Measurements from ENCODE around the gene SLC6A8. TPM values are rescaled to one million over a fixed set of nuclear protein-coding genes. Genes with fewer than 3 reads are reported as not detected.

SLC6A8 gene
- total RNA-seq, 6 donors from 2014 or later = 3.9 to 8.1 (median 6.1) TPM

DNA sequence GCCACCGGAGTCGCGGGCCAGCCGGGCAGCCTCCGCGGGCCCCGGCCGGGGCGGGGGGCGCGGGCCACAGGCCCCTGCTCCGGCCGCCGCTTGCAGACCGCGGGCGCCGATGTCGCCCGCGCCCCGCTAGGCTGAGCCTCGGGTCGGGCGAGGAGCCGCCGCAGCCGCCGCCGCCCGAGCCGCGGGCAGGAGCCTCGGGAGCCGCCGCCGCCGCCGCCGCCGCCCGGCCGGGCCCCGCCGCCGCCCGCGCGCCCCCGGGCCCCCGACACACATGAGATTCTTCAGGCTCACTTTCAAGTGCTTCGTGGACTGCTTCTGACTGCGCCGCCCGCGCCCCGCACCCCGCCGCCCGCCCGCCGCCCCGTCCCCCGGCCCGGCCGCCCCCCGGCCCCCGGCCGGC, 345 bp downstream of the SLC6A8 start:
- no peaks in the 10 kb centered on the region for H3K27me3 ChIP-seq
- H3K4me1 ChIP-seq = peaks cover 0 to 15% (median 2%) of the 10 kb centered on the region in 4 donors
- peak in 1 of 2 donors; percentile 70 for DNase-seq
- H3K9me3 ChIP-seq = peaks cover 0 to 9% (median 0%) of the 10 kb centered on the region in 4 donors
- no peak for ATAC-seq (ENCODE audit: low FRiP score in 2 of 2)
- no peaks in the 10 kb centered on the region for H3K36me3 ChIP-seq
- TF ChIP-seq, protein P1, sequence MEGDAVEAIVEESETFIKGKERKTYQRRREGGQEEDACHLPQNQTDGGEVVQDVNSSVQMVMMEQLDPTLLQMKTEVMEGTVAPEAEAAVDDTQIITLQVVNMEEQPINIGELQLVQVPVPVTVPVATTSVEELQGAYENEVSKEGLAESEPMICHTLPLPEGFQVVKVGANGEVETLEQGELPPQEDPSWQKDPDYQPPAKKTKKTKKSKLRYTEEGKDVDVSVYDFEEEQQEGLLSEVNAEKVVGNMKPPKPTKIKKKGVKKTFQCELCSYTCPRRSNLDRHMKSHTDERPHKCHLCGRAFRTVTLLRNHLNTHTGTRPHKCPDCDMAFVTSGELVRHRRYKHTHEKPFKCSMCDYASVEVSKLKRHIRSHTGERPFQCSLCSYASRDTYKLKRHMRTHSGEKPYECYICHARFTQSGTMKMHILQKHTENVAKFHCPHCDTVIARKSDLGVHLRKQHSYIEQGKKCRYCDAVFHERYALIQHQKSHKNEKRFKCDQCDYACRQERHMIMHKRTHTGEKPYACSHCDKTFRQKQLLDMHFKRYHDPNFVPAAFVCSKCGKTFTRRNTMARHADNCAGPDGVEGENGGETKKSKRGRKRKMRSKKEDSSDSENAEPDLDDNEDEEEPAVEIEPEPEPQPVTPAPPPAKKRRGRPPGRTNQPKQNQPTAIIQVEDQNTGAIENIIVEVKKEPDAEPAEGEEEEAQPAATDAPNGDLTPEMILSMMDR (IDR thresholded peaks at IDR 0.05) = no peak
- TF ChIP-seq EP300 (IDR thresholded peaks at IDR 0.05) (no peak), POLR2AphosphoS5 (IDR thresholded peaks at IDR 0.05) (no peak), POLR2A (IDR thresholded peaks at IDR 0.05) (no peak)
- H3K27ac ChIP-seq = no peak overlapping the region
- WGBS, 2 donors = 60% methylated on average over 7 of the region's 69 CpGs; no CpG with 5 or more reads in 1 of the 2 donors
- H3K4me3 ChIP-seq = peak overlapping the region in 3 of 4 donors; percentile 38 to 48 (median 47)

DNA sequence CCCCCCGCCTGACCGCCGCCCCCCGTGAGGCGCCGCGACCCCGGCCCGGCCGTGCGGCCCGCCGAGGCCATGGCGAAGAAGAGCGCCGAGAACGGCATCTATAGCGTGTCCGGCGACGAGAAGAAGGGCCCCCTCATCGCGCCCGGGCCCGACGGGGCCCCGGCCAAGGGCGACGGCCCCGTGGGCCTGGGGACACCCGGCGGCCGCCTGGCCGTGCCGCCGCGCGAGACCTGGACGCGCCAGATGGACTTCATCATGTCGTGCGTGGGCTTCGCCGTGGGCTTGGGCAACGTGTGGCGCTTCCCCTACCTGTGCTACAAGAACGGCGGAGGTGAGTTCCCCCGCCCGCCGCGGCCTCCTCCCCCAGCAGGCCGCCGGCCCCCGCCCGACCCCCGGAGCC, 780 bp downstream of the SLC6A8 start:
- TF ChIP-seq, protein P1 (IDR thresholded peaks at IDR 0.05) = no peak
- TF ChIP-seq POLR2AphosphoS5 (IDR thresholded peaks at IDR 0.05) = no peak
- no peak for TF ChIP-seq POLR2A (IDR thresholded peaks at IDR 0.05)
- no peak for TF ChIP-seq EP300 (IDR thresholded peaks at IDR 0.05)
- peak overlapping the region in 3 of 4 donors; percentile 37 to 45 (median 42) for H3K4me3 ChIP-seq
- H3K27ac ChIP-seq = no peak overlapping the region
- 50% methylated on average over 42 of the region's 57 CpGs; no CpG with 5 or more reads in 1 of the 2 donors for WGBS, 2 donors
- H3K4me1 ChIP-seq = peaks cover 0 to 15% (median 2%) of the 10 kb centered on the region in 4 donors
- no peaks in the 10 kb centered on the region for H3K36me3 ChIP-seq
- no peak for DNase-seq
- no peak for ATAC-seq (ENCODE audit: low FRiP score in 2 of 2)
- H3K9me3 ChIP-seq = peaks cover 0 to 5% (median 0%) of the 10 kb centered on the region in 4 donors
- H3K27me3 ChIP-seq = no peaks in the 10 kb centered on the region

DNA sequence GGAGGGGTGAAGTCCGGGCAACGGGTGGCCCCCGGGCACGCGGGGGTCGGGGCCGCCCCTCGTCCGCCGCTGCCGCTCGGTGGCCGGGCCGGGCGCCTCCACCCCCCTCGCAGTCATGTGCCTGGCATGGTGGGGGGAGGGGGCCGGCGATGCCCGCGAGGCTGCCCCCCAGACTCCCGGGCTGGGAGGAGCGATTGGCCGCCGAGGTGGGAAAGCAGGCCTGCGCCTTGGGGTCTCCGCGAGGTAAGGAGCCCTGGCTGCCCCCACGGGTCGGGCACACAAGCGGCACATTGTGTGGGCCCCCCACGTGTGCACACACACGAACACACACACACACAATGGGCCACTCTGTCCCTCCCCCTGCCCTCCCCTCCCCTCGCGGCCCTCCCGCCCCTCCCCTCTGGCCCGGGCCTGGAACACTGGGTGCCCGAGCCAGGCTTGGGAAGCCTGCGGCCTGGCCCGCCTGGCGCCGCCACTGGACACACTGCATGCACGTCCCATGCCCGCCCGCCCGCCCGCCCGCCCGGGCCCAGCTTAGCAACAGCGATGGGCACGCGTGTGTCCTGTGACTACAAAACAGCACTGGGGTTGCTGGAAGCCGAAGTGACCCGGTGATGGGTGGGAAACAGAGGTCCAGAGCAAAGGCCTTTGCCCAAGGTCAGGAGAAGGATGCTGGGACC, 1.3 kb downstream of the SLC6A8 start:
- peaks cover 0 to 15% (median 2%) of the 10 kb centered on the region in 4 donors for H3K4me1 ChIP-seq
- WGBS, 2 donors = 78% methylated on average over 15 of the region's 53 CpGs; no CpG with 5 or more reads in 1 of the 2 donors
- TF ChIP-seq POLR2A (IDR thresholded peaks at IDR 0.05) (no peak), EP300 (IDR thresholded peaks at IDR 0.05) (no peak), POLR2AphosphoS5 (IDR thresholded peaks at IDR 0.05) (no peak)
- TF ChIP-seq, protein P1 (IDR thresholded peaks at IDR 0.05) = no peak
- no peaks in the 10 kb centered on the region for H3K27me3 ChIP-seq
- peaks cover 0 to under 1% (median 0%) of the 10 kb centered on the region in 4 donors for H3K9me3 ChIP-seq
- ATAC-seq (ENCODE audit: low FRiP score in 2 of 2) = no peak
- DNase-seq = peak in 1 of 2 donors; percentile 80
- no peaks in the 10 kb centered on the region for H3K36me3 ChIP-seq
- H3K27ac ChIP-seq = no peak overlapping the region
- peak overlapping the region in 3 of 4 donors; percentile 37 to 45 (median 42) for H3K4me3 ChIP-seq

DNA sequence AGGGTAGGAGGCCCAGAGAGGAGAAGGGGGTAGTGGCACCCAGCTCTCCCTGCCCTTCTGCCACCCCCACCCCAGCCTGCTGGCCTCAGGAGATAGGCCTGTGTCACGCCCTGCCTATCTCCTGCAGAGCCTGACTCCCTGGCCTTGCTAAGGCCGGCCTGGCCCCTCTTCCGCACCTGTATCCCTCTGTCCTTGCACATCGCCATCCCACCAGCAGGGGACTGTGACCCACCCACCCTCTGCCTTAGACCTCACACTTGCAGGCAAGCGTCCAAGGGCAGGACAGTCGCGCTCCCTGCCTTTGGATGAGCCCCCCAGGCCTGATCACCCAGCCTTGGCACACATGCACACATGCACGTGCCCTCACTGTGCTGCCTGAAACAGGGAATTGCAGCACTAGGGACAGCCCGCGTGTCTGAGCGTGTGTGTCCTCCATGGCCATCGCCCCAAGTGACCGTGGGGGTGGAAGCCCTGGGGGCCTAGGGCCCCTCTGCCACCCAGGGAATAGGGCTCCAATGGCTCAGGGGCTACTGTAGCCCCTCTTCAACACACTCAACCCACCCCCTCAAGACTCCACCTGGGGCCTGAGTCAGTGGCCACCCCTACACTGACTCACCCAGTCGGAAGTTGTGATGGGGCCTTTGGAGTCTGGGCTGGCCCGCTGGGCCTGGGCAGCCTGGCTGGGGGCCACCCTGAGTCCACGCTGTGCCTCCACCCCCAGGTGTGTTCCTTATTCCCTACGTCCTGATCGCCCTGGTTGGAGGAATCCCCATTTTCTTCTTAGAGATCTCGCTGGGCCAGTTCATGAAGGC, 2.1 kb downstream of the SLC6A8 start:
- no peaks in the 10 kb centered on the region for H3K27me3 ChIP-seq
- ATAC-seq (ENCODE audit: low FRiP score in 2 of 2) = no peak
- WGBS, 2 donors = 87 to 93% methylated on average over 3 to 19 of the region's 19 CpGs
- H3K36me3 ChIP-seq = no peaks in the 10 kb centered on the region
- peaks cover 0 to 15% (median 2%) of the 10 kb centered on the region in 4 donors for H3K4me1 ChIP-seq
- peak in 1 of 2 donors; percentile 43 for DNase-seq
- H3K4me3 ChIP-seq = no peak overlapping the region
- no peak overlapping the region for H3K27ac ChIP-seq
- H3K9me3 ChIP-seq = no peaks in the 10 kb centered on the region
- no peak for TF ChIP-seq POLR2AphosphoS5 (IDR thresholded peaks at IDR 0.05)
- no peak for TF ChIP-seq POLR2A (IDR thresholded peaks at IDR 0.05)
- no peak for TF ChIP-seq EP300 (IDR thresholded peaks at IDR 0.05)
- TF ChIP-seq, protein P1 (IDR thresholded peaks at IDR 0.05) = no peak
